ENCODE results near the gene MPPED1.

The MPPED1 gene

DNA sequence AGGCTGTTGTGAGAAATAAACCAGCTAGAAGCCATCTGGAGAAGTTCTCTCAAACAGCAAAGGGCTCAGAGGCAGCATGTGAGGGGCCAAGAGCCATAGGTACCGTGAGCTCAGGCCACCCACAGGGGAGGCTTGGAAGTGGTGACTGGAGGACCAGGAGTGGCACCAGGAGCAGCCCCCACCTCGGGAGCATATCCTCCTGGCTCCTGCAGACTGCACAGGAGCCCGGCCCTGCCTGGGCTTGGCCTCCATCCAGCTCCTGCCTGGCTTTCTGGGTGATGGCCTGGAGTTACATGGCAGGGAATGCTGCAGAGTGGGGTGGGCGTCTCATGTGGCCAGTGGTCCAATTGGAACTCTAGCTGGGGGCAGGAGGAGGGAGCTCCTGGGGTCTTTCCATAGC lies 4.2 kb upstream of the MPPED1 start:
- H3K27ac ChIP-seq, result no peak overlapping the region
- DNase-seq (ENCODE audit: low spot score), result no peak
- POLR2A ChIA-PET (ENCODE audit: low non-redundant PET), result no interaction called here
- CTCF ChIA-PET, result no interaction called here
- TF ChIP-seq, protein P1, sequence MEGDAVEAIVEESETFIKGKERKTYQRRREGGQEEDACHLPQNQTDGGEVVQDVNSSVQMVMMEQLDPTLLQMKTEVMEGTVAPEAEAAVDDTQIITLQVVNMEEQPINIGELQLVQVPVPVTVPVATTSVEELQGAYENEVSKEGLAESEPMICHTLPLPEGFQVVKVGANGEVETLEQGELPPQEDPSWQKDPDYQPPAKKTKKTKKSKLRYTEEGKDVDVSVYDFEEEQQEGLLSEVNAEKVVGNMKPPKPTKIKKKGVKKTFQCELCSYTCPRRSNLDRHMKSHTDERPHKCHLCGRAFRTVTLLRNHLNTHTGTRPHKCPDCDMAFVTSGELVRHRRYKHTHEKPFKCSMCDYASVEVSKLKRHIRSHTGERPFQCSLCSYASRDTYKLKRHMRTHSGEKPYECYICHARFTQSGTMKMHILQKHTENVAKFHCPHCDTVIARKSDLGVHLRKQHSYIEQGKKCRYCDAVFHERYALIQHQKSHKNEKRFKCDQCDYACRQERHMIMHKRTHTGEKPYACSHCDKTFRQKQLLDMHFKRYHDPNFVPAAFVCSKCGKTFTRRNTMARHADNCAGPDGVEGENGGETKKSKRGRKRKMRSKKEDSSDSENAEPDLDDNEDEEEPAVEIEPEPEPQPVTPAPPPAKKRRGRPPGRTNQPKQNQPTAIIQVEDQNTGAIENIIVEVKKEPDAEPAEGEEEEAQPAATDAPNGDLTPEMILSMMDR (conservative IDR thresholded peaks at IDR 0.05; ENCODE audit: low read depth), result no peak

DNA sequence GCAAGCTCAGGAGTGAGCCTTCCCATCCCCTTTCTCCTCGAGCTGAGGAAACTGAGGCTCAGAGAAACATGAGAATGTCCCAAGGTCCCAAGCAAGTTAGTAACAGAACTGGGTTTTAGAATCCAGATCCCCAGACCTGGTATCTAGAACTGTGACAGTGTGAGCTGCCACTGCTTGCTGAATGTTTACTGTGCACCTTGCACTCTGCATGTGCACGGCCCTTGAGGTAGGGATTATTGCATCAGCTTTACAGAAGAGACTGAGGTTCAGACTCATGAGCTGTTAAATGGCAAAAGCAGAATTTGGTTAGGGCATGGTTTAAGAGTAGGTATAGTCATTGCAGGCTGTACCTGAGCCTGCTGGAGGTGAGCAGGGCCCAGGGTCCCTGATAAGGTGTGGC lies 3.8 kb upstream of the MPPED1 start:
- POLR2A ChIA-PET (ENCODE audit: low non-redundant PET), result no interaction called here
- TF ChIP-seq, protein P1 (conservative IDR thresholded peaks at IDR 0.05; ENCODE audit: low read depth), result no peak
- no peak for DNase-seq (ENCODE audit: low spot score)
- CTCF ChIA-PET, result no interaction called here
- H3K27ac ChIP-seq, result no peak overlapping the region

DNA sequence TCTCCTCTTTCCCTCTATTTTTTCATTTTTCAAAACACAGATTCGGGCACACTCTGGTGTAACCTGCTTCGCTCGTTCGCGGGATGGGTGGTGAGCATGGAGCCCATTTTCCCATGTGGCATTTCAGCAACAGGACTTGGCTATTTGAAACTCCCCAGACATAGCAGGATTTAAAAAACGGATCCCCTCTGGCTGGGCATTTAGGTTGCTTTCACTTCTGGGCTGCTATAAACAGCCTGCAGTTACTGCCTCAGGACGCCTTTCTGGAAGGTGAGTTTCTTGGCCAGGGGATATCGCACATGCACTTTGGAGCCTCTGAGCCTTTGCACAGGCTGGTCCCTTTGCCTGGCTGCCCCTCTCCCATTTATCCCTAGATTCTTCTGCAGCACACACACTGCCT lies 2.8 kb upstream of the MPPED1 start:
- DNase-seq (ENCODE audit: low spot score), result no peak
- CTCF ChIA-PET, result no interaction called here
- no peak overlapping the region for H3K27ac ChIP-seq
- TF ChIP-seq, protein P1 (conservative IDR thresholded peaks at IDR 0.05; ENCODE audit: low read depth), result no peak
- POLR2A ChIA-PET (ENCODE audit: low non-redundant PET), result no interaction called here

DNA sequence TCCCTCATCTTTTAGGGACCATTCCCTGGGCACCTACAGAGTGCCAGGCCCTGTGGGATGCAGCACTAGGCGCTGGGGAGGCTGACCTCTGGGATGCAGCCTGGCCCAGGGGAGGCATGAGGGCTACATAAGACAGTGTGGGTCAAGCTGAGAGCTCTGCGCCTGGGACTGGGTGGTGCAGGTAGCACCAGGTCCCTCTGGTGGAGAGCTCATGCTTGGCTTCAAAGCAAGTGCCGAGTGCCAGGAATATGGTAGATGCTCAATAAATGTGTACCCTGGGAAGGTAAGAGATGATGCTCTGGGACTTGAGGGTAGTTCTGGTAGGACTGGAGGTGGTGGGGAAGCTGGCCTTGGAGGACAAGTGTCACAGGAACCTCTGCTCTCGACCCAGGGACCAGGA lies 2.0 kb upstream of the MPPED1 start:
- POLR2A ChIA-PET (ENCODE audit: low non-redundant PET), result no interaction called here
- CTCF ChIA-PET, result interaction anchor here (0.6 kb wide), 1 partner anchor 723 kb away, joined by 3 read pairs; no protein-coding TSS in a partner anchor
- H3K27ac ChIP-seq, result no peak overlapping the region
- no peak for DNase-seq (ENCODE audit: low spot score)
- TF ChIP-seq, protein P1 (conservative IDR thresholded peaks at IDR 0.05; ENCODE audit: low read depth), result no peak

DNA sequence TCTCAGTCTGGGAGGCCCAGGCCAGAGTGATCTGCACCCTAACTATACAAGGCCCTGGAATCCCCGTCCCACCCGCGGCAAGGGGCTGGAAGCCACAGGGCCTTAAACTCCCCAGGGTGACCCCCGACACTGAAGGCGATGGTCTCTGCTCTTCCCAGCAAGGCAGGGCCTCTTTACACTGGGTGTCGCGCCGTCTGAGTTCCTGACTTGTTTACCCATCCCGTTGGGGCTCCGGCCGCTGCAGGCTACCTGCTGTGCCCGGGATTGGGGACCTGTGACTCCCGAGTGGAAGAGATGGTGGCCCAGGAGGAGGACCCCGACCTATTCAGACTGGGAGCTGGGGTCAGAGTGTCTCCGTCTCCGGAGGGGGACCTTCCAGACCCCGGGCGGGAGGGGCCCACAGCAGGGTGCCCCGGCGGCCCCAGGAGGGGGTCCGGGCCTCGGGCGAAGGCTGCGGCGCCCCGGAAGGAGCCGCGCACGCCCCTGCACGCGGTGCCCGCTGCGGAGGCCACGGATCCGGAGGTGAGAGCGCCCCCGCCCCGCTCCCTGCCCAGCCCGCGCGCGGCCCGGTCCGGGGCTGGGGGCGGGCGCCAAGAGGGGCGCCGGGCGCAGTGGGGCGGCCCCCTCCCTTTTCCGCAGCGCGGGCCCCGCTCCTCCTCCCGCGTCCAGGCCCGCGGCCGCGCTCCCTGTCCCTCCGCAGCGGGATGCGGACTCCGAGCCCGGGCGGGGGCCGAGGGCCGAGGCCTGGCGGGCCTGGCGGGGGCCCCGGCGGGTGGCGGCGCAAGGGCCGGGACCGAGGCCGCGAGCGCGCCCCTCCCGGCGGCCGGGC lies 560 bp upstream of the MPPED1 start:
- TF ChIP-seq, protein P1 (conservative IDR thresholded peaks at IDR 0.05; ENCODE audit: low read depth), result no peak
- POLR2A ChIA-PET (ENCODE audit: low non-redundant PET), result no interaction called here
- no peak for DNase-seq (ENCODE audit: low spot score)
- H3K27ac ChIP-seq, result no peak overlapping the region
- CTCF ChIA-PET, result no interaction called here

DNA sequence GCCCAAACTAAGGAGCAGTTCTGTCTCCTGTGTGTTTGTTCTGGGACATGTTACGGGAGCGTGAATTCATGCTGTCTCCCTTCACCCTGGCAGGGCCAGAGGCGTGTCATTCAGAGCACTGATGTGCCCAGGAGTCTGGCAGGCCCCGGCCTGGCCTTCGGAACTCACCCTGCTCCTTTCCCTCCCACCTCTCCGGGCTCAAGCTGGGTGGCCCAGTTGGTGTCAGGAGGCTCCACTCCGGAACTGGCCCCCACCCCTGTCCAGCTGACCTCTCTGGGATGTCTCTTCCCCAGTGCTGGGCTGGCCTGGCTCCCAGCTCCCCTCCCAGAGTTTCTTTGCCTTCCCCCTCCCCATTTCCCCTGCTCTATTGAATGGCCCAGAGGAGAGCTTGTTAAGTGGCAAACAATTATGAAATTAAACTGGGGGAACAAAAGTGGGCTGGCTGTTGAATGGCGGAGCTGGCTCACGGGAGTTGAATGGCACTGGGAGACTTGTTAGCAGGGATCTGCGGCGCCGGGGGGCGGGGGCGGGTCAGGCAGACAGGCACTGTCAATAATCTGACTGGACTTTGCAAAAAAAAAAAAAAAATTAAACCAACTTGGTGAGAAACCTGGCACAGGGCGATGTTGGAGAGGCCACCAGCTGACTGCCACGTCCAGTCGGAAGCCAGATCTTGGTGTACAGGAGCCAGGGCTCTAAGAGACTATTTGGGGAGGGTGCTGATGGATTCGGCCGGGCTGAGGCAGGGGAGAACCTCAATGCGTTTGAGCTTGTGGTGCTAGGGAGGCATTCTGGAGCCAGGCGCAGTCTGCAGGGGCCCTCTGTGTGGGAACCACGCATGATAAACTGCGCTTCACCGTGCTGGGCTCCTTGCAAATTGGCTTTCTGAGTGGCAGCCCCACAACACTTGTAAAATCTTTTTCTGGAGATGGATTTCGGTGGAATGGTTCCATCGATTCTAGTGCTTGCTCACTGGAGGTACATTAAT lies 1.3 kb downstream of the MPPED1 start:
- DNase-seq (ENCODE audit: low spot score), result no peak
- H3K27ac ChIP-seq, result no peak overlapping the region
- CTCF ChIA-PET, result no interaction called here
- TF ChIP-seq, protein P1 (conservative IDR thresholded peaks at IDR 0.05; ENCODE audit: low read depth), result no peak
- POLR2A ChIA-PET (ENCODE audit: low non-redundant PET), result no interaction called here
